ENCODE measurements around the gene CCDC167. TPM values are rescaled to one million over a fixed set of nuclear protein-coding genes. Genes with fewer than 3 reads are reported as not detected.
A peak's percentile ranks its signal among the peaks of the same experiment; 100 is the strongest.

Gene CCDC167
- total RNA-seq, 1 donor: 12.5 TPM

- DNase-seq (ENCODE audit: low read depth): no peak
- TF ChIP-seq, protein P1, sequence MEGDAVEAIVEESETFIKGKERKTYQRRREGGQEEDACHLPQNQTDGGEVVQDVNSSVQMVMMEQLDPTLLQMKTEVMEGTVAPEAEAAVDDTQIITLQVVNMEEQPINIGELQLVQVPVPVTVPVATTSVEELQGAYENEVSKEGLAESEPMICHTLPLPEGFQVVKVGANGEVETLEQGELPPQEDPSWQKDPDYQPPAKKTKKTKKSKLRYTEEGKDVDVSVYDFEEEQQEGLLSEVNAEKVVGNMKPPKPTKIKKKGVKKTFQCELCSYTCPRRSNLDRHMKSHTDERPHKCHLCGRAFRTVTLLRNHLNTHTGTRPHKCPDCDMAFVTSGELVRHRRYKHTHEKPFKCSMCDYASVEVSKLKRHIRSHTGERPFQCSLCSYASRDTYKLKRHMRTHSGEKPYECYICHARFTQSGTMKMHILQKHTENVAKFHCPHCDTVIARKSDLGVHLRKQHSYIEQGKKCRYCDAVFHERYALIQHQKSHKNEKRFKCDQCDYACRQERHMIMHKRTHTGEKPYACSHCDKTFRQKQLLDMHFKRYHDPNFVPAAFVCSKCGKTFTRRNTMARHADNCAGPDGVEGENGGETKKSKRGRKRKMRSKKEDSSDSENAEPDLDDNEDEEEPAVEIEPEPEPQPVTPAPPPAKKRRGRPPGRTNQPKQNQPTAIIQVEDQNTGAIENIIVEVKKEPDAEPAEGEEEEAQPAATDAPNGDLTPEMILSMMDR (IDR thresholded peaks at IDR 0.05; ENCODE audit: insufficient read depth, low read depth, low read length): no peak
- no peak overlapping the region for H3K4me3 ChIP-seq (ENCODE audit: low read depth, low read length)
Measured at GRCh38 chr6:37486121-37486839, 13.4 kb downstream of the CCDC167 start.

GRCh38 chr6:37485291-37485702 is 14.4 kb downstream of the CCDC167 start:
- H3K4me3 ChIP-seq (ENCODE audit: low read depth, low read length): no peak overlapping the region
- TF ChIP-seq, protein P1 (IDR thresholded peaks at IDR 0.05; ENCODE audit: insufficient read depth, low read depth, low read length): peak; percentile 22
- DNase-seq (ENCODE audit: low read depth): no peak

- H3K4me3 ChIP-seq (ENCODE audit: low read depth, low read length): no peak overlapping the region
- TF ChIP-seq, protein P1 (IDR thresholded peaks at IDR 0.05; ENCODE audit: insufficient read depth, low read depth, low read length): no peak
- DNase-seq (ENCODE audit: low read depth): no peak
Measured at GRCh38 chr6:37484786-37485170, 14.9 kb downstream of the CCDC167 start.

GRCh38 chr6:37483917-37484785 is 15.5 kb downstream of the CCDC167 start:
- DNase-seq (ENCODE audit: low read depth): peak; percentile 33
- TF ChIP-seq, protein P1 (IDR thresholded peaks at IDR 0.05; ENCODE audit: insufficient read depth, low read depth, low read length): peak; percentile 71

DNA sequence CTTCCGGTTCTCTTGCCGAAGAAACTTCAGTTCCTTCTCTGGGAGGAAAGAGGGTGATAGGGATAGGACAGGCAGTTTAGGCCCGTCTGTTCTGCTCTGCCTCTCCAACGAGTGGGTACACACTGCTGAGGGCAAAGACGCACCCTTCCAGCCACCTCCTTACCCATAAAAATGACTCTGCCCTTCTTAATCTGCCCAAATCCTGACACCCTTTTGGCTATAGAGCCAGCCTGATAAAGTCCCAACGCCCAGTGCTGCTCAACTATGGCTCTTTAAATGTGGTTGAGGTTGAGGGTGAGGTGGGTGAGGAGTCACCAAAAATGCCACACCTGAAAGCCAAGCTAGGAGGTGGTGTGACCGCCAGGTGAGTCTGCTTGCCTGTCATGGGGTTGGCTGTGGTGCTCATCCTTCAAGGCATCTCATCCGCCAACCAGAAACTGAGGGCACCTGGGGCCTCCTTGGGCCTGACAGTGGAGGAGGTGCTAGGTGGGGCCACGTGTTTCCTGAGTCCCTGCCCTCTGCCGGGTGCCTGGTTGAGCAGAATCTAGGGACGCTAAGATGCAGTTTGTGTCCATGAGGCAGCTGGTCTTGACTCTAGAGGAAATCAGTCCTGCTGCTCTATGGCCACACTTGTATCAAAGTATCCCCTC is 16.3 kb downstream of the CCDC167 start:
- DNase-seq (ENCODE audit: low read depth): no peak
- TF ChIP-seq, protein P1 (IDR thresholded peaks at IDR 0.05; ENCODE audit: insufficient read depth, low read depth, low read length): no peak
- no peak overlapping the region for H3K4me3 ChIP-seq (ENCODE audit: low read depth, low read length)

More at GRCh38 chr6:37483917-37484785, 15.5 kb downstream of the CCDC167 start:
- H3K4me3 ChIP-seq (ENCODE audit: low read depth, low read length): no peak overlapping the region

DNA sequence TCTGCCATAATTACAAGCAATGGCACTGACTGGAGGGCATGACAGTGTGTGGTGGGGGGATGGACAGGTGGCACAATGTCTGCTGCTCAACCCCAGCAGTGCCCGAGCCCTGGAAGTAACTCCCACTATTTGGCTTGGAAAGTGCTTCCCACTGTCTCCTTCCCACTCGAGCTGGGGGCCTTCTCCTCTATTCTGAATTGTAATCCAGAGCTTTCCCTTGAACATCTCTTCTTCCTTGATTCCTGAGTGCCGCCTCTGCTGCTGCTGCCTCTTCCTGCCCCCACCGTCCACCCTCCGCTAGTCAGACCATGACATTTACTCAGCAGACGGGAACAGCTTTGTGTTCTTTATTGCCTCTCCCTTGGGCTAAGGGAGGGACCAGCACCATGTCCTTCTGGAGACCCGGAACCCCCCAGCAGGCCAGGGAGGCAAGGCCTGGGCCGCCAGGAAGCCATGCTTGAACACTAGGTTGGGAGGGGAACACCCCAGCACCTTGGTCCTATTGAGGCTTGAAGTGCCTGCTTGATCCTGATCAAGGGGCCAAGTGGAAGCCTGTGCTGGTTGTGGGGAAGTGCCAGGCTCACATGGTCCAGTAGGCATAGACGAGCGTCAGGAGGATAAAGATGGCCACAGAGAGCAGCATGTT is 17.0 kb downstream of the CCDC167 start:
- no peak for DNase-seq (ENCODE audit: low read depth)
- TF ChIP-seq, protein P1 (IDR thresholded peaks at IDR 0.05; ENCODE audit: insufficient read depth, low read depth, low read length): no peak
- H3K4me3 ChIP-seq (ENCODE audit: low read depth, low read length): no peak overlapping the region
